T-helper 22 cell (primary cell): Measurements from ENCODE around the gene ALKBH5.

Source experiments
- DNase-seq: peaks from one replicate; pipeline ENCODE4 v3.0.0-alpha.2; 2020; ENCODE audit warnings: low read depth

Gene ALKBH5

DNA sequence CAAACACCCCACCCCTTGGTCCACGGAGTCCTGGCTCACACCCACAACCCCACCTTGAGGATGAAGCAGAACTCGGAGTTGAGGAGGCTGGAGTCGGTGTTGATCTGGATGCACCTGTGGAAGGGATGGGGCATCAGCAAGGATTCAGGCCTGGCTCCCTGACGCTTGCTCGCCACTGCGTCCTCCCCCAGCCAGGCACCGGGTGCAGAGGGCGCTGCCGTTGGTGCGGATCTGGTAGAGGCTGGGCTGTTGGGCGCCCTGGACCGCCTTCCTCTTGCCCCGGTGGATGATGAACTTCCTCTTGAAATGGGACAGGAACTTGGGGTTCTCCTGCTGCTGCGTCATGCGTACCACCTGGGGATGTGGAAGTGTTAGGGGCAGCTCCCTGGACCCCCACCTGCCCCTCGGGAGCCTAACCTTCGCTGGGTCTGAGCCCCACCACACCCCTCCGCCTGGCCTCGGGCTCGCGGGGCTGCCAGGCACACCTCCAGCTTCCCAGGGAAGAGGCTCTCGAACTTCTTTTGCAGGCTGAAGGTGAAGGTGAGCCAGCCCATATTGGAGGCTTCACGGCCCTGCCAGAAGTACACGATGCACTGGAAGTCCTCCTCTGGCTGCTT is 62.6 kb downstream of the ALKBH5 start:
- DNase-seq, result no peak

DNA sequence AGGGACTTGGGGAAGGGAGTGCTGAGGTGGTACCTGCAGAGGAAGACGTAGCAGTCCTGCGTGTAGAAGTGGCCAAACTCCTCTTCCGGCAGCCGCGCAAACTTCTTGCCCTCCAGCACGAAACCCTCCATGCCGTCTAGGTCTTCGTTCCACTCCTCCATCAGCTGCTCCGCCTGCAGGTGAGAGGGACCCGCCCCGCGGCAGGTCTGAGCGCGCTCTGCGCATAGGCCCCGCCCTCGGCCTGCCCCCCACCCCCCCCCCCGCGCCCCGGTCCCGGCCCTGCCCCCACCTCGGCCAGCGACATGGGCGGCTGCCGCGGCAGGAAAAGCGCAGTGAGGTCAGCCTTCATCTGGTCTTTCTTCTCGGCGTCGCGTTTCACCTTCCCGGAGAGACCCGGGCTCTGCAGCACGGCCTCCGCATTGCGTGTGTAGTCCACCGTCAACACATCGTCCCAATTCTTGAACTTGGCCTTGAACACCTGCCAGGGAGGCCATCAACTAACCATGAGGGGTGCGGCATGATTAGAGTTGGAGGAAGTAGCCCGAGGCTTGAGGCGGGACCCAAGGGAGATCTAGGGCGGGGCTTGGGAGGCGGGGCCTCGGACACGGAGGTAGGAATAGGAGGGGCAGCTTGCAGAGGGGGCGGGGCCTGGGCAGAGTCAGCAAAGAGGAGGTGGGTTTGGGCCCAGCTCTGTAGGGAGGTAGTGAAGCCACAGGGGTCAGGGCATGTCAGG is 63.4 kb downstream of the ALKBH5 start:
- no peak for DNase-seq

DNA sequence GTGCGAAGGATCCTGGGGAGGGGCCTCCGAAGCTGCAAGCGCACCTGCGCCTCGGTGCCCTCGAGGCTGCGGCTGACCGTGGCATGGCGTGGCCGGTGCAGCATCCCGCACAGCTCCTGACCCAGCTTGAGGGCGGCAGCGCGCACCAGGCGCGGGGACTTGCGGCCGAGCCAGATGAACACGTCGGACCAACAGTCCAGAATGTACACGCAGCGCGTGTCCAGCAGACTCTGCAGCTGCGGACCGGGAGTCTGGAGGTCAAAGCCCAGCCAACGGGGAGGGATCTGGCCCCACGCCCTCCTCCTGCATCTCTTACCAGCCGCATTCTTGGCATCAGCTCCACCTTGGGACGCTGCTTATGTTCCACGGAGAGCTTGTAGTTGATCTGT is 64.0 kb downstream of the ALKBH5 start:
- no peak for DNase-seq

DNA sequence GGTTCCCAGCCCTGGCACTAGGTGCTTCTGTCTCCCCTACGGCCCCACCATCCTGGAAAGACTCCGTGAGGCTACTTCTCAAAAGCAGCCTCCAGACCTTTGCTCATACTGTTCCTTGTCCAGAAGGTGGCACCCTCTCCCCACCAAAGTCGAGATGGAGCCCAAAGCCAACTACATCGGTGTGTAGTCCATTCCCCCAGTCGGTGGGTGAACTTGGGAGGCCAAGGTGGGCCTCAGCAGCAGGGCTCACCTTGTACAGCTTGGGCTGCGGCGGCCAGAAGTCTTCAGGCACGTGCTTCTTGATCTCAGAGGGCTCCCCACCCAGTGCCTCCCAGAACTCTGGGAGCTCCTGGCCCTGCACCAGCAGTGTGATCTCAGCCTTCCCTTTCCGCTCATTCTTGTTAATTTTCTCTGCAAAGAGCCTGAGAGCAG is 64.7 kb downstream of the ALKBH5 start:
- peak; percentile 23 for DNase-seq

DNA sequence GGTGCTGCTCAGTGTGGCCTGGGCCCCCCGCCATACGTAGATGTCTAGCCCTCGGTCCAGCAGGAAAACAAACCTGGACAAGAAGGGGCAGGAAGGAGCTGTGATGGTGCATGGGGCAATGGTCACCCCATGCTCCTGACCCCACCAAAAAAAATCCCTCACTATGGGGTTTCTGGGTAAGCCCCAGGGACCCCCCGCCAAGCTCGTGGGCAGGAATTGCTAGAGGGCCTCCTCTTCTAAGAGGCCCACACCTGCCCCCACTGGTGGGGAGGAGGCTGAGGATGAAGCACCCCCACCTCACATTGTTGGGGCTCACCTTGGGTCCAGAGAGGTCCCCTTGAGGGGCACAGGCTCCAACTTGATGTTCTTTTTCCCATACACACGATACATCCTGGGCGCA is 65.2 kb downstream of the ALKBH5 start:
- no peak for DNase-seq

DNA sequence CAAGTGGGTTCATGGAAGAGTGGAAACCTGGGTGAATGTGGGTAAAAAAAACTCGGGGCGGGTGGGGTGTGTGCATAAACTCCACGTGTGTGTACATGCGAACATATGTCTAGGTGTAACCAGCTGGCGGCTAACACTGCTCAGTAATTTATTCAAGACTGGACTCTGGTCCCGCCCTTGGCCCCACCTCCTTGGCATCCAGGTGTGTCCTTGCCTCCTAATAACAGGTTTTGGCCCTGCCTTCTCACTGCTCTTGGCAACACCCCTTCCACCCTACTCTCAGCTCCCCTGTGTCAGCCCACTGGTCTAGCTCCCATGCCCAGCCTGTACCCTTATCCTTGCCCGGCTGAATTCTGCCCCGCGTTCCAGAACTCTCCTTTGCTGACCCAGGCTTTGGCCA is 66.6 kb downstream of the ALKBH5 start:
- no peak for DNase-seq

DNA sequence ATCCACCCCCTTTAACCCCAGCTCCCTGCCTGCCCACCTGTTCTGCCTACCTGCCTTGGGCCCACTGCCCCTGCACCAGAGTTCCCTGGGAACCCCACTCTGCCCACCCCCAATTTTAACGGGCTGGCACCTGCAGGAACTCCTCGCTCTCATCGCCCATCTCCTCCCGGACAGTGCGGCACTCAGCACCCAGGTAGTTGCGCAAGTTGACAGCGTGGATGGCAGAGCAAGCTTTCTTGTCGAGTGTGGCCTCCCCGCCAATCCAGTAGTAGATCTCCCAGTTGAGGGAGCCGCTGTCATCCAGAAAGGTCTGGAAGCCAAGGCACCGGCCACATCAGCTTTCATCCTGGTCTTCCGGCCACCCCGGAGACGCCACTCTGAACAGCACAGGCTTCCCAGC is 67.1 kb downstream of the ALKBH5 start:
- DNase-seq, result no peak

DNA sequence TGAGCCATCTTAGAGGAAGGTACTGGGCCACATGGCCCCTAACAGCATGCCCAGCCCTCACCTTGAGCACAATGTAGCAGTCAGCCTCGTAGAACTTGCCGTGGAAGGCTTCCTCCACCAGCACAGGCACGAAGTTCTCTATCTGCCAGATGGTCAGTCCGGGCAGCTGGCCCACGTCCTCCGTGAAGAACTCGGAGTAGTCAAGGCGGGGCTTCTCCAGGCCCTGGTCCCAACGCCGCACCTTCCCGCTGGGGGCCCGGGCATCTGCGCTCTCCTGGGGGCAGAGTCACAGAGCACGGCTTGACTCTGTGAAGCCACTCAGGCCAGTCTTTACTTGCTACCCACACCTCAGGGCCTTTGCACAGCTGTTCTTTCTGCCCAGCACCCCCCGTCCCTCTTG is 67.6 kb downstream of the ALKBH5 start:
- DNase-seq, result no peak

DNA sequence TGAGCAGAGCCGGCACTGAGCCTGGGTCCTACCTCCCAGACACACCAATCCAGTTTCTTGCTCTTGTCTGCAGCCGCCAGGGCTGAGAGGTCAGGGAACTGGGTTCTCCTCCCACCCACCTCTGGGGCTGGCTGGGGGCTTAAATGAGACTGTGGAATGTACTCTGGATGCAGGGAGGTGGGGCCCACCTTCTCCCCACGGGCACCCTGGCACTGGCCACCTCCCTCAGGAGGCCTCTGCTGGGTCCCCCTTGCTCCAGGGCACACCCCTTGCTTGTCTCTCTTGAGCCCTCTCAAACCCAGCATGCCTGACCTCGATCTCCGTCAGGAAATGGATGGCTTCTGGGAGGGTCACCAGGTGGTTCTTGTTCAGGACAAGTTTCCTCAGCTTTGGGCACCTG is 68.5 kb downstream of the ALKBH5 start:
- no peak for DNase-seq

DNA sequence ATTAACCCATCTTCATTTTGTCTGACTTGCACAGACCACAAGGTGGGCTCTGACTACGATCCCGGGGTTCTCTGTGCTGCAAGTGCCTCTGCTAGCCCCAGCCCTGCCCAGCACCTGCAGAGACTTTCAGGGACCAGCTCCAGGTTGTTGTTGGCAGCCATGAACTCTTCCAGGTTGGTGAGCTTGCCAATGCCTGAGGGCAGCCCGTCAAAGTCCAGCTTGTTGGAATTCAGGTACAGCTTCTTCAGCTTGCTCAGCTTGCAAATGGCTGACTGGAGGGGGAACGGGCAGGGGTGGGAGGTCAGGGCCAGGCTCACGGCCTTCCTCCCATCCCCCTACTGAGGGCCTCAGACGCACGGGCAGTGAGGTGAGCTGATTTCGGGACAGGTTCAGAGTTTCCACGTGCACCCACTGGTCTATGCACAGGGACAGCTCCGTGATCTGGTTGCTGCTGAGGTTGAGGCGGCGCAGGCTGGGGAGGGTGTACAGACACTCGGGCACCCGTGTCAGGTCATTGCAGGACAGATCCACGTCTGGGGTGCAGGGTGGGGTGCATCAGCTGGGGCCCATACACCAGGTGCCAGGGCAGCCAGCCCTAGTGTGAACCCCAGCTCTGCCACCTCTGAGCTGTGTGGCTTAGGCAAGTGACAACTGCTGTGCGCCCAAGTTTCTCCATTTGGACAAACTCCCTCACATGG is 69.7 kb downstream of the ALKBH5 start:
- DNase-seq, result no peak

DNA sequence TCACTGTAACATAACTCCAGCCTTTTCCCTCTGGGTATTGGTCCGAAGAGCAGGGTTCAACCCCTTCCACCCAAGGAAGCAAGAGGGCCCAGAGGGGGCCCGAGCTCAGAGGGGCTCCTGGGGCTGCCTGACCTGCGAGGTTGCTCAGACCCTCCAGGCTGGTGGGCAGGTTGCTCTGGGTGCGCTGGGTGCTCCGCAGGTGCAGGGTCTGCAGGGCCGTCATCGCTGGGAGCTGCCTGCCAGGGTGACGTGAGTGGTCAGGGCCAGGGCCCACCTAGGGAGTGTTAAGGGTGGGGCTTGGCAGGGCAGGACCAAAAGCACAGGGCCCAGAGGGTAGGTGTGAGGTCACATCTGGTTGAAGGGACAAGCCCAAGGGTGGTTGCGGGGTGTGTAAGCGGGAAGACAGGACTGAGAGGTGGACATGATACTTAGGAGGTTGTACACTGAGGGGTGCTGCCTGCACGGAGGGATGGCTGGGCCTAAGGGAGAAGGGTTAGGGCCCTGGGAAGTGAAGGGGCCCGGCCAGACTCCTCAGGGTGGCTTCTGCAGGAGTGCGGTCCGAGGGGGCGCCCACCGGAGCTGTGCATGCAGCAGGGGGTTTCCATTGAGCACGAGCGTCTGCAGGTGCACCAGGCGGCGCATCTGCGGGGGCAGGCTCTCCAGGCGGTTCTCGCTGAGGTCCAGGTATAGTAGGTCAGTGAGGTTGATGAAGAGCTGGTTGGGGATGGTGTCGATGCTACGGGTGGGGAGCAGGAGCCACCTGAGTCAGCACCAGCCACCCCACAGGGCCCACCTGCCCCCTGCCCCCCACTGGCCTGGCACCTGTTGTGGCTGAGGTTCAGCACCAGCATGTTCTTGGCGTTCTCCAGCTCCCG is 70.6 kb downstream of the ALKBH5 start:
- no peak for DNase-seq

DNA sequence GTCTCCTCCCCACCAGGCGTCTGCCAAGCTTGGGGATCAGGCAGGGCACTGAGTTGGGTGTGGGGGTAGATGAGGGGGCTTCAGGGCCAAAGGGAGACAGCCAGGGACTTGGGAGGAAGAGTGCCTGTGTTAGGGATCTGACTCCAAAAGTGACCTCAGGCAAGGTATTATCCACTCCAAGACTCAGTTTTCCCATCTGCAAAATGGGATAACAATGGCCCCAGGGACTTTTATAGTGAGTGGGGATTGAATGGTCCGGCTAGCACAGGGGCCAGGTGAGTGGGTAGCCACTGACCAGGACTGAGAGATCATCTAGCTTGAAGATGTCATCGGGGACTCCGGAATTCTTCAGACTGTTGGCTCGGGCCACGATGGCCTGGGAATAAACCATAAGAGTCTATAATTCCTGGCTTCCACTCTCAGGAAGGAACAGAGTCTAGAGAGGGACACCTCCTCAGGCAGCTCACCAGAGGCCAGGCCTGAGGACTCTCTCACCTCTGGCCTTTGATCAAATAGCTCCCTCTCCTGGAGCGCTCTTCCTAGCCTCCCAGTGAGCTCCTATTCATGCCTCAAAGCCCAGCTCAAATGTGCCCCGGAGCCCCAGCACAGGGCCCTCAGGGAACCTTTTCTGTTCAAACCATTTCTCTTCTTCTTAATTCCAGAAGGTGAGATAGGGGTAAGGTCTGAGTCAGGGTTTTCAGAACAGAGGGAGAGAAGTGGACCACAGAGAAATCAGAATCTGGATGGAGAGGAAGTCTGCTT is 71.4 kb downstream of the ALKBH5 start:
- no peak for DNase-seq

DNA sequence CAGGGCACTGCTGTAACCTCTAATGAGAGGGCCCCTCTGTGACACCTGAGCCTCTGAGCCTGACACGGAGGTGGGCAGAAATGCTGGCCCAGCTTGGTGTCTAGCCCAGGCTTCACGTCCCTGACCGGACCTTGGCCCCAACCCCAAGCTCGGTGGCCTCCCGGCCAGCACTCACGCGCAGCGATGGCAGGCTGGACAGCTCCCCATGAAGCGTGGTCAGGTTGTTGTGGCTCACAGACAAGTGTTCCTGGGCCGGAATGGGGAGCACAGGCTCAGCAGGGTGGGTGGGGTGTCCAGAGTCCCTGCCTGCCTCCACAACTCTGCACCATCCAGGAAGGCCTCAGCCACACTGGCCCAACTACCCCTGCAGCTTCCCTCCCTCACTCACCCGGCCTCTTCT is 72.7 kb downstream of the ALKBH5 start:
- no peak for DNase-seq

DNA sequence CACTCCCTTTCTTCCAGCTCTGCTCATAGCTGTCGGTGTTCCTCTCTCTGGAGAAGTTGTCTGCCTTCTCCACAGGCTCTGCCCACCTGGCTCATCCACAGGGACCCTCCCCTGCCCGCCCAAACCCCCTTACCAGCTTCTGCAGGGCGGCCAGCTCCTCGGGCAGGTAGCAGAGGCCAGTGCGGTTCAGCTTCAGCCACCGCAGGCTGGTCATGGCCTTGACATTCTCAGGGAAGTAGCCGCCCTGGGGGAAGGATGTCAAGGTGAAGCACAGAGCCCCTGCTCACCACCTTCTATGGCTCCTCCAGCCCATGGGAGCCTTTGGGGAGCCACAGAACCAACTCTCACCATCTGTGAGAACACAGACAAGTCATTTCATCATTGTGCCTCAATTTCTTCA is 73.1 kb downstream of the ALKBH5 start:
- DNase-seq, result no peak

DNA sequence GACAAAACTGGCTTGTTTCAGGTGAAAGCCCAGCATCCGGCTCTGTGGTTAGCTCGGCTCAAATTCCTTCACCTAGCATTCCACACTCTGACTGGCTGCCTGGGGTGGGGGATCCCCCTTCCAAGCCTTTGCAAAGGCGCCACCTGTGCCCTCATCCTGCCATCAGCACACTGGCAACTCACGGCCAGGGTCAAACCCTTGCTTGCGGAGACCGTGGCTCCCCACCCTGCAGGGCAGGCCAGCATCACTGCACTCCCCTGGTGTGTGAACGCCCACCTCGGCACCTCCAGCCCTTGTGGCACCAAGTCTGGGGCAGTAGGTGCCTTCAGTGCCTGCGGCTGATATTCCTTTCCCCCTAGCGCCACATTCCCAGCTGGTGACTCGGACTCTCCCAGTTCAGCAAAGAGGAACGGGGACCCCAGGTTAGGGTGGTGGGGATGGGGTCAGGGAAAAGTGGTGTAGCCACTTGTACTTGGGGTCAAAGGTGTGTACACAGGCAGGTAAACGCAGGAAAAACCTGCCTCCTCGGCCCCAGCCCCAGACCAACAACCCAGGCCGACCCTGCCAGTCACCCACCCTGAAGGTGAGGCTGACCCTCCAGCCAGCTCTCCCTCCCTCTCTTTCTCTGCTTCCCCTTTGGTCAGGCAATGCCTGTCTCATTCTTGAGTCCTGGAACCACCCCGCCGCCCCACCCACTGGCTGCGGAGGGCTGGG is 73.8 kb downstream of the ALKBH5 start:
- DNase-seq, result no peak

DNA sequence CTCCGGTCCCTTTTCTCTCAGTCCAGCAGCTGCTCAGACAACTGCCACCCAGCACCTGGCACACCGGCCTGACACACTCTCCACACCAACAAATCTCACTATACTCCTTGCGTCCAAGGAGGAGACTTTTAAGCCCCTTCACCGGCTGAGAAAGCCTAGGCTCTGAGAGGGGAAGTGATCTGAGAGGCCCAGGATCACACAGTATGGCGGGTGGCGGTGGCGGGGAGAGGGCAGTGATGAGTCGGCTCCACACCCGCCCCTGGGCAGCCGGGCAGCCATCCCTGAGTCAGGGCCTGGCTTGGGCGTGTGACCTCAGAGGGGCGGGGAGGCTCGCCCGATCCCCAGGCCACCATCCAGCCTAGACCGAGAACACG is 74.3 kb downstream of the ALKBH5 start:
- peak; percentile 38 for DNase-seq

DNA sequence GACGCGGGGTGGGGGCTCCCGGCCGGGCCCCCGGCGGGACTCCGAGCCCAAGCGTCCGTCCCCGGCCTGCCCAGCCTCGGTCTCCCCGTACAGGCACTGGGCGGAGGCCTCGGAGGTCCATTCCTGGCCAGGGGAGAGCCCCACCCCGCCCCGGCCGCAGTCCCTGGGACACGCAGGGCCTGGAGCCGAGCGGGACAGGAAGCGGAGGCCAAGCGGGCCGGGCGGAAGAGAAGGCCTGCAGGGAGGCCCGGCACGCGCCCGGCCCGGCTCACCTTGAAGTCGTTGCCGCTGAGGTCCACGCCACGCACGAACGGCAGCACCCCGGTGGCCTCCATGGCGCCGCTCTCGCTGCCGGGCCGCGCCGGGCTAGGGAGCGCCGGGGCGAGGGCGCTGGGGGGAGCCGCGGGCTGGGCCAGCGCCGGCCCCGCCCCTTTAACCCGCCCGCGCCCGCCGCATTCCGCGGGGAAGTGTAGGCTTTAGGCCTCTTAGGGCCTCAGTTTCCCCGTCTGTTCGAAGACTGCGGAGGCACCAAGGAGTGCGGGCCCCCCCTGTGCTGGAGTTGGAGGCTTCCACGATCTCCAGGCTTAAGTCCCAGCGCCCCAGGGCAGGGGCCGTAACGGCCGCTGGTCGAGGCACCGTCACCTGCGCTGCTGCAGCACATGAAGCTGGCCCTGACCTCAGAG is 74.9 kb downstream of the ALKBH5 start, which contains the start of gene FLII:
TSS of gene FLII (minus strand) at position 383 of the 683 bp plus-strand sequence. CDS start at position 335, 48 bp downstream.
- DNase-seq, result peak; percentile 50
